HG03521 (cell line): ENCODE data around the gene FUBP1.
"Not testable (repeated sequence)": the region's sequence is repeated elsewhere in the genome, so short reads cannot be mapped to it uniquely, and the experiment has no call there.

Experiments used
- ATAC-seq: cut with Tn5 transposase; IDR thresholded peaks from one replicate; pipeline ENCODE4 v1.9.1; 2021; ENCODE audit warnings: mild to moderate bottlenecking, moderate library complexity; ENCODE audit not compliant: unreplicated experiment

FUBP1 gene, protein sequence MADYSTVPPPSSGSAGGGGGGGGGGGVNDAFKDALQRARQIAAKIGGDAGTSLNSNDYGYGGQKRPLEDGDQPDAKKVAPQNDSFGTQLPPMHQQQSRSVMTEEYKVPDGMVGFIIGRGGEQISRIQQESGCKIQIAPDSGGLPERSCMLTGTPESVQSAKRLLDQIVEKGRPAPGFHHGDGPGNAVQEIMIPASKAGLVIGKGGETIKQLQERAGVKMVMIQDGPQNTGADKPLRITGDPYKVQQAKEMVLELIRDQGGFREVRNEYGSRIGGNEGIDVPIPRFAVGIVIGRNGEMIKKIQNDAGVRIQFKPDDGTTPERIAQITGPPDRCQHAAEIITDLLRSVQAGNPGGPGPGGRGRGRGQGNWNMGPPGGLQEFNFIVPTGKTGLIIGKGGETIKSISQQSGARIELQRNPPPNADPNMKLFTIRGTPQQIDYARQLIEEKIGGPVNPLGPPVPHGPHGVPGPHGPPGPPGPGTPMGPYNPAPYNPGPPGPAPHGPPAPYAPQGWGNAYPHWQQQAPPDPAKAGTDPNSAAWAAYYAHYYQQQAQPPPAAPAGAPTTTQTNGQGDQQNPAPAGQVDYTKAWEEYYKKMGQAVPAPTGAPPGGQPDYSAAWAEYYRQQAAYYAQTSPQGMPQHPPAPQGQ

DNA sequence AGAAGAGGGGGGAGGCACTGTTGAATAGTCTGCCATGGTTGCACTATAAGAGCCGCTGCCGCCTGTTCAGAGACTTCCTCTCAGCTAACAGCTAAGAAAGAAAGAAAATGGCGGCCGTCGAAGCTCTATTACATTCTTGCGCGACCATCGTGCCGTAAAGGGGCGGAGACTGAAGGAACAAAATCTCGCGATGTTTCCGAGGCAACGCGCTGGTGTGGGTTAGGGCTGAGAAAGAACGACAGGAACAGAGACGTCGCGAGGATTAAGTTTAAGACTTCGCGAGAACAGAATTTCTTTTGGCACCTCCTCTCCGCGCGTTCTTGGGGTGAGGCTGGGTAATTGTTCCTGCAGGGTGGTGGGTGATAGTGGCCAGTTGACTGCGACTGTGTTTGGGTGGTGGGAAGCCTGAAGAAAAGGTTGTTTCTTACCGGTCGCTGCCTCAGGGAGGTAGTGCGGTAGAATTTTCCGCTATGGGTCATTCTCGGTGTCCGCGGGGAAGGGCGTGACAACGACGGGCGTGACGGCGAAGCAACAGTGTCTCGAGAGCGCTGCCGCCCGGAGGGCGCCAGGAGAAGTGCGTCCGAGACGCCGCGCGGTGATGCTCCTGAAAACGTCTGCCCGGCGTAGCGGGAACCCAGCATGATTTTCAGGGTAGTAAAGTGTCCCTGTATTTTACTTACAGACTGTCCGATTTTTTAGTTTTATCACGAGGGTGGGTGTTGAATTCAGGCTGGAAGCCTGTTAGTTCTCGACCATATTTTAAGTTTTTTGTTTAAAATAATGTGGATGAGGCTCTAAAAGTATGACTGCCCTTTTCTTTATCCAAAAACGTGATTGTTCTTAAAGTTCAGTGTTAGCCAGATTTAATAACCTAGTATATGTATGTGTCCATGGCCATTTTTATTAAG is at the start of gene FUBP1:
FUBP1 (minus strand) TSS at position 104 of the 908 bp plus-strand sequence; CDS start at position 36, 68 bp downstream.
- peak; percentile 73 for ATAC-seq

DNA sequence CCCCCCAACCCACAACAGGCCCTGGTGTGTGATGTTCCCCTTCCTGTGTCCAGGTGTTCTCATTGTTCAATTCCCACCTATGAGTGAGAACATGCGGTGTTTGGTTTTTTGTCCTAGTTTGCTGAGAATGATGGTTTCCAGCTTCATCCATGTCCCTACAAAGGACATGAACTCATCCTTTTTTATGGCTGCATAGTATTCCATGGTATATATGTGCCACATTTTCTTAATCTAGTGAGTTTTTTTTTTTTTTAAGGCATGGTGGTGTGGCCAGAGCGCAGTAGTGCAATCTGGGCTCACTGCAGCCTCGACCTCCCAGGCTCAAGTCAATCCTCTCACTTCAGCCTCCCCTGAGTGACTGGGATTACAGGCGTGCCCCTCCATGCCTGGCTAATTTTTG is 42.3 kb upstream of the FUBP1 start:
- not testable (repeated sequence) for ATAC-seq

DNA sequence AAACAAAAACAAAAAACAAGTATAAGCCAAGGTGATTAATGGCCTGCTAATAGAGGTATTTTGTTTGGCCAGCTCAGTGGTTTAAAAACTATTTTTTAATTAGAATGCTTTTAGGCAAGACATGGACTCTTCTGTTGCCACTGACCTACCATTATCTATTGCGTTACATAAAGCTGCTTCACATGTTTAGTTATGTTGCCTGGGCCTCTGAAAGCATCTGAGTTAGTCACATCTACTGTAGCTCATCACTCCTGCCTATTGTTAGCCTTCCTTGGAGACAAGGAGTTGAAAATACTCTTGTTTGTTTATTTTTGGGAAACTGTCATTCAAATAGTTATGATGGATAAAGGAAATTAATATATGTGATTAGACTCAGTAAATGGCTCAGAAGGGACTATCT is 40.2 kb upstream of the FUBP1 start:
- ATAC-seq: no peak

DNA sequence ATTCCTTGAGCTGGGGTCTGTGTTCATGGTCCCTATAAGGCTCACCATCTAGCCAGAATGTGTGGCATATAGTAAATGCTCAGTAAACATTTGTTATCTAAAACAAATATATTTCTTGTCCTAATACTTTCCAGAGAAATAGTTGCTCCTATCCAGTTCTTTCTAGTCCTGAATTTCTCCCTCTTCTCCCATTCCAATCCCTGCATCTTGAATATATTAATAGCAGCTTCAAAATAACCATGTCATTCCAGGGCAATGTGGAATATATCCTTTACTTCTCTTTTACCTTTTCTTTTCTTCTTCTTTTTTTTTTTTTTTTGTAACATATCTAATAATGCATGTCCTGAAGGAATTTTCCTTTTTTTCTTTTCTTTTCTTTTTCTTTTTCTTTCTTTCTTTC is 36.3 kb upstream of the FUBP1 start:
- no peak for ATAC-seq

DNA sequence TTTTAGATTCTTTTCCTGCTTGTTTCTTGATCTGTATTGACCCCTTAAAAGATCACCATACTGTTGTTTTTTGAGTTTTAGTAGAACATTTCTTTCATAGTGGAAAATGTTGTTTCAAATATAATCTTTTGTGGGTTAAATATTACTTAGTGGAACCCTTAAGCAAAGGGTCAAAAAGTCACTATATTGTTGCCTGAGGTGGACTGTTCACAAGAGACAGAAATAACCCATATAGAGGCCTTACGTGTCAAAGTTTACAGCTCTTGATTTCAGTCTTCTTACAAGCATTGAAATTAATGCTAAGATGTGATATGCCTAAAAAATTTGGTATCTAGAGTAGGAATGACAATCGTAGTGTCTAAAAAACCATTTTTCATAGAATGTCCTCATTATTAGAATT is 32.2 kb upstream of the FUBP1 start:
- no peak for ATAC-seq

DNA sequence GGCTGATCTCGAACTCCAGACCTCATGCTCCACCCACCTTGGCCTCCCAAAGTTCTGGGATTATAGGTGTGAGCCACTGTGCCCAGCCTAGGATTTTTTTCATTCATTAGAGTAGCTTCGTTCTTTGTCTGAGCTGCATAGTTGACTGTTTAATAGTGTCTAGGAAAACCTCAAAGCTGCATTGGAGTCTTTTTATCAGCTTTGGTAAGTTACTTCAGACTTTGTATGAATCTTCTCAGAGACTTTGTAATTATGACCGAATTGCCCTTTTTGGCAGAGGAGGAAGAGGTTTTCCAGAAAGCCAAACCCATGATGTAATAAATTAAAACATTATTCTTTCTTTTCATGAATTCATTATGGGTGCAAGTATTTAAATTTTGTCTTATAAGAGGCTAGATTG is 31.0 kb upstream of the FUBP1 start:
- ATAC-seq: no peak

DNA sequence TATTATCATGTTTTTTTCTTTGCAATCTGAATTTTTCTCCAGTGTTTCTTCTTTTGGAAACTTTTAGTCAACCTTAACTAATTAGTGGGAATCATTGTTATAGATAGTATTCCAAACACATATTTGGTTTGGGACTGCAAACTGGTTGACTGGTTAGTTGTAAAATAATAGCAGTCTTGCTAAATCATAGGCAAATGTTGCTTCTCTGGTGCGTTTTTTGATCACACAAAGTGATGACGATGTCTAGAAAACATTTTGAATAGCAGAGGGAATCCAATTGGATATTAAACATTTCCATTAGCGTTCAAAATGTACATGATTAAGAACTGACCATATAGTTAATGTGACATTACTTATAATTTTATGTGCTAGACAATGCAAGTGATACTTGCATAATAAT is 30.4 kb upstream of the FUBP1 start:
- ATAC-seq: no peak

DNA sequence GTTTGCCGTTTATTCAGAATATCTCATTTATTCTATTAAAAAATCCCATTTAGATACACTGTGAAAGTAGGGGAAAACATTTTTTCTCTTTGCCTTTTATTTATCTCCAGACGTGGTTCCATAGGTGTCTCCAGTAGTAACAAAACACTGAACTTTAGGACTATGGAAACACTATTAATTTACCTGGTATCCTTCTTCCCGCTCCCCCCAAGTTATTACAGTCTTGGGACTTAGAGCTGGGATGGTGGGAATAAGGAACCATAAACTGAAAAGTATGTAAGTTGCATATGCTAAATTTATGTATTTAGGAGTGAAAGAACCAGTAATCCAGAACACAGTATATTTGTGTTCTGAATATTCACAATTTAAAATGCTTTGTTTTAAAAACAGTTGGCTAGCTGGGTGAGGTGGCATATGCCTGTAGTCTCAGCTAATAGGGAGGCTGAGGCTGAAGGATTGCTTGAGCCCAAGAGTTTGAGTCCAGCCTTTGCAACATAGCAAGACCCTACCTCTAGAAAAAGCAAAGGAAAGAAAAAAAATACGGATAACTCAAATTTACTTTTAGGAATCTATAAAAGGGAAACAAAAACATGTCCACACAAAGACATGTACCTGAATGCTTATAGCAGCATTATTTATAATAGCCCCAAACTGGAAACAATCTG is 28.9 kb upstream of the FUBP1 start:
- no peak for ATAC-seq

DNA sequence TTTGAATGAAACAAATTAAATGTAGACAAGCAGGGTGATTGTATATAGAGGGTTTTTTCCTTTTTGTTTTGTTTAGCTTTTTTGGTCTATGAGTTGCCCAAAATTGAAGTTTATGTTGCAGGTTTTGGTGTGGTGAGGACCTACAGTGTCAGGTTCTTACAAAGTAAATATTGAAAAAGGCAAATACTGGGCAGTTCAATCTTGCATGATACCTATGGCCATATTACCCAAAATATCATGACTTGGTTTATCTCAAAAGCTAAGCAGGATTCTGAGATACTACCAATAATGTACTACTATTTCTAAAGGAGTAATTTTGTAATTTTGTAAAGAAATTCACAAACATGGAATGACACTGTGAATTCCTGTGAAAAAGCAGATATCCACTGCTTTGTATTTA is 27.6 kb upstream of the FUBP1 start:
- ATAC-seq: no peak

DNA sequence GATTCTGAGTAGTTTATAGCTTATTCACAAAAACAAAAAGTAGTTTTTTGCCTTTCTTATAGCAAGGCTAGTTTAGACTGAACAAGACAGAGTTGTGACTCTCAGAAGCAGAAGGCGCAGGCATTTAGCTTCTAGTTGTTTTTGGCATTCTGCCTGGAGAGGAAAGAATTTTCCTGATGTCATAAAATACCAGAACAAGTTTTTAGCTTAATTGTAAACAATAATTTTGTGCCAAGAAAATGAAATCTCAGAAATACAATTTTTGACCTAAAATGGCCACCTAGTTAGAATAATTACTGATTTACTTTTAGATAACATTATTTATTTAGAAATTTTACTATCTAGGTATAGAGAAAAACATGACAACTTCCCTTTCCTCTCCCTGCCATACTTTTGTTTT is 26.9 kb upstream of the FUBP1 start:
- no peak for ATAC-seq

DNA sequence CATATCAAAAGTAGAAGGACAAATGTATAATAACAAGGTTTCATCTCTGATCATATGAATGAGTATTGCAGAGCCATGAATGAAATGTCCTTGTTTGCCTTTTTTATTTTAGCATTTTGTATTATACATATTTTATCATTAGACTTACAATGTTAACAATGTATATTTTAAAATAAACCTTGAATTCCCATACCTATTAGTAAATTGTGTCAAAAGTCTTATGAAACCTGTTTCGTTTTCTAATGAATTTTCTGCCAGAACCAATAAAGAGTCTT is 26.5 kb upstream of the FUBP1 start:
- ATAC-seq: no peak

DNA sequence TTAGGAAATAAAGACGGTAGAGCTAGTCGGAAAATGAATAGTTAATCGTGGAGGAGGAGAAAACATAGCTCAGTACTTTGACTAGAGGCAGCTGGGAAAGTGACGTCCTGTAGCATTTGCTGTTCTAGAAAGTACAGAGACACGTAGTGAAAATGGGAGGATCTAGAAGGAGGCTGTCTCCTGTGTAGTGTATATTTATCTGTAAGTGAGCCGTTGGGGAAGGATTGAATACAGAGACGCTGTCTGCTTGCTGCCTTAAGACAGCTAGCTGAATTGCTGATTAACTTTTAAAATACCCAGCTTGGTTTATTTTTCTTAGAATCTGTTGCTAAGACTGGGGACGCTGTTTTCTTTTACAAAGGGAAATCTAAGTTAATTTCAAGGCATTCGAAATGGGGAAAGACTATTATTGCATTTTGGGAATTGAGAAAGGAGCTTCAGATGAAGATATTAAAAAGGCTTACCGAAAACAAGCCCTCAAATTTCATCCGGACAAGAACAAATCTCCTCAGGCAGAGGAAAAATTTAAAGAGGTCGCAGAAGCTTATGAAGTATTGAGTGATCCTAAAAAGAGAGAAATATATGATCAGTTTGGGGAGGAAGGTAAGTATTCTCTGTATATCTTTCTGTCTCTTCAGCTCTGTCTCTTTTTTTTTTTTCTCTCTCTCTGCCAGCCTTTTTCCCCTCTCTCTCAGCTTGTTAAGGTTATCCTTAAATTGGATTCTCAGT is 26.0 kb upstream of the FUBP1 start, which contains the start of gene DNAJB4:
DNAJB4 (plus strand) TSS at position 221 of the 729 bp plus-strand sequence; CDS start at position 393, 172 bp downstream.
- peak; percentile 99 for ATAC-seq

DNA sequence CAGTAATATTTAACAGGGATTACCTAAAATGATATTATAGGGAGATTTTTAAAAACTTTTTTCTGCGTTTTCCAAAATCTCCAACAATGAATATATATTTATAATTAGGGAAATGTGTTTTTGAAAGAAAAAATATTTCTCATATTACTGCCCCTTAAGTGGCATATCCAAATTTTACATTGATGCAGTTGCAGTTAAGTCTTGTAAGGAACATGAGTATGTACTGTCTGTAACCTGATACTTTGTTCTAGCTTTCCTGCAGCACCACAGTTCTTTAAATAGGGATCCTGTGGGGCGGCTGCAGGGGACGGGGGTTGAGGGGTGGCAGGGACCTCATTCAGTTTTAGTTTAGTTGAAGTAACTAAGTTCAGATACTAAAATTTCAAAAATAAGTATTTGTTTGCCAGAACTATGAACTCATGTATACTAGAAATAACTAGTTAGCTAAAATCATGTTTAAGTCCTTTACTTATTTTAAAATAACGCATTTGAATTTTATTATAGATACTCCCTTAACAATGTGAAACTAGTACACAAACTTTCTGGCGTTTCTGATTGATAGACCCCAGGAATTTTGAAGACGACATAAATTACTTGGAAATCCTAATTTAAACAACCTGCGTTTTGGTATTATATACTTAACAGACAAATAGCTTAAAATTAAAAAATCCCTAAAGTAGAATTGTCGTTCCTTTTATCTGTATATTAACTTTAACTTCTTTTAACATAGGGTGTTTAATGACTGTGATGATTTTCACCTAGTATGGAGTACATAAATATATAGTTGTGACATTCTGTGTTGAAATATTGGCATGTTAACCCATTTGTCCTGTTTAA is 25.2 kb upstream of the FUBP1 start:
- peak; percentile 39 for ATAC-seq

DNA sequence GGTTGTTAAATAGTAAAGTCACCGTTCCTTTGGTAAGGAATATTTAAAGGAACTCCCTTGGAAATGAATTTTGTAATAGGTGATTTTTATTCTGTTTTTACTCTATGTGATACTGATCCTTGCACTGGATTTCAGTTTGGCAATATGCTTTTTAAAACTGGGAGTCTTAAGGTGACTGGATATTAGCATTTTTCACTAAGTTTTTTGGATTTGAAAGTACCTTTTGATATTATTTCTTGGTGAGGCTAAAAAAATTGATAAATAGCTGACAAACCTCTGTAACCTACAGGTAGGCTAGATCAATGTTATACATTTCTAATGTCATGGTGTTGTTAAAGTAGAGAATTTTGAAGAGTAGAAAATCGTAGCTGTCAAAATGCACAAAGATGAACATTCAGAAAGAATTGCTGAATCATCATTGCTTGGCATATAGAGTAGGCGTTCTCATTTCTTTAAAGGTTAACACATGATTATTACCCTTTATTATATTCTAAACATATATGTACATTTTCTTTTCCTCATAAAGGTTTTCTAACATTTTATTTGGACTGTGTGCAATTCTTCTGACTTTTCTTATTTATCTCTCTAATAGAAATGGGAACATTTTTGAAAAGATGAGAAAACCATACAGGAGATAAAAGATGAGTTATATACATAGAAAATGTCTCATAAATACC is 24.3 kb upstream of the FUBP1 start:
- no peak for ATAC-seq

DNA sequence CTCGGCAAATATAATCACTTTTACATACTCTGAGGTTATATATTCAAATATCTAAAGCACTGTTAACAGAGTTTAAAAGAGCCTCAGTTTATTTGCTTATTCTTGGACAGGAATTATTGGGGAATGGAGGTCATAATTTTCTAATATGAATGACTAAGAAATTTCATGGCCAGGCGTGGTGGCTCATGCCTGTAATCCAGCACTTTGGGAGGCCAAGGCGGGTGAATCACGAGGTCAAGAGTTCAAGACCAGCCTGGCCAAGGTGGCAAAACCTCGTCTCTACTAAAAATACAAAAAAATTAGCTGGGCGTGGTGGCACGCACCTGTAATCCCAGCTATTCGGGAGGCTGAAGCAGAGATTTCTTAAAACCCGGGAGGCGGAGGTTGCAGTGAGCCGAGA is 21.7 kb upstream of the FUBP1 start:
- ATAC-seq: not testable (repeated sequence)

DNA sequence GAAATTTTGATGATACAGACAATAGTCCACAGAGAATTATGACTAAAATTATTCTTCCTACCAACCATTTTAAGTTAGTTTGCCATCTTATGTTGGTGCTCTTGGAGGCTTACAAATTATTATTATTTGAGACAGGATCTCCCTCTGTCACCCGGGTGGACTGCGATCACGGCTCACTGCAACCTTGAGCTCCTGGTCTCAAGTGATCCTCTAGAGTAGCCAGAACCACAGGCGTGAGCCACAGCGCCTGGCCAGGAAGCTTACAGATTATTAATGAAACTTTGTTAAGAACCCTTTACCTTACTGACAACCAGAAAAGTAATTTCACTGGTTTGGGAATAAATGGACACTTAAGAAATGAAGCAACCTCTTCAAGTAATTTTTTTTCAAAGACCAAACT is 17.9 kb upstream of the FUBP1 start:
- no peak for ATAC-seq

DNA sequence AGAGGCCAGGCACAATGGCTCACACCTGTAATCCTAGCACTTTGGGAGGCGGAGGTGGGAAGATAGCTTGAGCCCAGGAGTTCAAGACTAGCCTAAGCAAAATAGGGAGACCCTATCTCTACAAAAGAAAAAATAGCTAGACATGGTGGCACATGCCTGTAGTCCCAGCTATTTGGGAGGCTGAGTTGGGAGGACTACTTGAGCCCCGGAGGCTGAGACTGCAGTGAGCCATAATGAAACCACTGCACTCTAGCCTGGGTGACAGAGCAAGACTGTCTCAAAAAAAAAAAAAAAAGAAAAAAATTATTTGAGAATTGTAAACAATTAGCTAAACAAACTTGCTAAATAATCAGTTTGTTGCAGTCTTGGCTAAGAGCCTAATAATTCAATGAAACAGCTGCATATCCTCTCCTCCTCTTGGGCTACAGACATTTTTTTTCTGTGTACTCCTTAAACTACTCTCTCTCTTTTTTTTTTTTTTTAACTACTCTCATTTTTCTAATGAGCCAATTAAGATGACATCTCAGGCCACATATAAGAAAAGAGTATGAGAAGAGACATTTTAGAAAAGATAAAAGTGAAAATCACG is 15.3 kb upstream of the FUBP1 start:
- no peak for ATAC-seq

DNA sequence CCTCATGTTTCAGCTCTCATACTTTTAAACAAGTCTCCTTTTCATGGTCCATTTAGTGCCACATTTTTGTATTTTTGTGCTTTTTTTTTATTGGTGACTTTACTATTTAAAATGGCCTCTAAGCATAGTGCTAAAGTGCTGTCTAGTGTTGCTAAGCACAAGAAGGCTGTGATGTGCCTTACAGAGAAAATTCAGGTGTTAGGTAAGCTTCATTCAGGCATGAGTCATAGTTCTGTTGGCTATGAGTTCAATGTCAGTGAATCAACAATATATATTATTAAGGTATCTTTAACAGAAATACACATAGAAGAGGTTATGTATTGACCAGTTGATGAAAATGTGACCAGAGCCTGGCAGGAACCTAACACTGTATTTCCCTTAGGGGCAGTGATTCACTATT is 12.8 kb upstream of the FUBP1 start:
- ATAC-seq: no peak
